HG03280 (cell line): ENCODE measurements around the gene TMEM109.
A peak's percentile ranks its signal among the peaks of the same experiment; 100 is the strongest.
"Not testable (repeated sequence)": the region's sequence is repeated elsewhere in the genome, so short reads cannot be mapped to it uniquely, and the experiment has no call there.

Source experiments
- ATAC-seq: cut with Tn5 transposase; IDR thresholded peaks from one replicate; pipeline ENCODE4 v1.9.1; 2021; ENCODE audit warnings: mild to moderate bottlenecking, moderate library complexity; ENCODE audit not compliant: unreplicated experiment

Gene TMEM109

DNA sequence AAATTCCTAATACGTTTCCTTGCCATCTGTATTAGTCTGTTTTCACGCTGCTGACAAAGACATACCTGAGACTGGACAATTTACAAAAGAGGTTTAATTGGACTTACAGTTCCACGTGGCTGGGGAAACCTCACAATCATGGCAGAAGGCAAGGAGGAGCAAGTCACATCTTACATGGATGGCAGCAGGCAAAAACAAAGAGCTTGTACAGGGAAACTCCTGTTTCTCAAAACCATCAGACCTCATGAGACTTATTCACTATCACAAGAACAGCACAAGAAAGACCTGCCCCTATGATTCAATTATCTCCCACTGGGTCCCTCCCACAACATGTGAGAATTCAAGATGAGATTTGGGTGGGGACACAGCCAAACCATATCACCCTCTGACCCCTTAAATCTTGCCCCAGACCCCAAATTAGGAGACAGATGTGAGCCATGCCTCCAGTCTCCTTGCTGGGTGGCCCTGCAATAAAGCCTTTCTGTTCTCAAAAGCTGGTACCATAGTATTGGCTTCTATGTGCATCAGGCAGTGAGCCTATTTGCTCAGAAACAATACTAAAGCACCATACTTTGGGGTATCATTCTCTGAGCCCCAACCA lies 4.2 kb upstream of the TMEM109 start:
- not testable (repeated sequence) for ATAC-seq

DNA sequence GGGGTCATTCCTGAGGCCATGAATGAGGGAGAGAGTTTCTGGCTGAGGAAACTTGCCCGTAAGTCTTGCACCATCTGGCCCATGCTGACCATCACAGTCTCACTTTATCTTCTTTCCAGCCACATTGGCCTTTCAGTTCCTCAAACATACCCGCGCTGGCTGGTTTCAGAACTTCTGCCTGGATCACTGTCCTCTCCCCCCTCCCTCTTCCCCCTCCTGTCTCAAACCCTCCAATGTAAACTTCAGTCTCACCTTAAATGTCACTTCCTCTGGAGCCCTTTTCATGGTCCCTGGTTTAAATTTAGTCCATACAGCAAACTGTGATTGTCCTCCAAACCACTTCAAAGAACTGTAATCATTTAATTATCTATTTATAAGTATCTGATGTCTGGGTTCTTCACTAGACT lies 3.7 kb upstream of the TMEM109 start:
- ATAC-seq = peak; percentile 32

GRCh38 chr11:60910711-60911380 lies 3.1 kb upstream of the TMEM109 start:
- no peak for ATAC-seq

- ATAC-seq = no peak
These were observed 1.6 kb upstream of the TMEM109 start for GRCh38 chr11:60912223-60912850.

- ATAC-seq = no peak
These were observed 968 bp upstream of the TMEM109 start for GRCh38 chr11:60912851-60913528.

GRCh38 chr11:60914633-60915247 lies 782 bp downstream of the TMEM109 start:
- no peak for ATAC-seq

GRCh38 chr11:60915248-60915914 lies 1.4 kb downstream of the TMEM109 start:
- peak; percentile 41 for ATAC-seq

DNA sequence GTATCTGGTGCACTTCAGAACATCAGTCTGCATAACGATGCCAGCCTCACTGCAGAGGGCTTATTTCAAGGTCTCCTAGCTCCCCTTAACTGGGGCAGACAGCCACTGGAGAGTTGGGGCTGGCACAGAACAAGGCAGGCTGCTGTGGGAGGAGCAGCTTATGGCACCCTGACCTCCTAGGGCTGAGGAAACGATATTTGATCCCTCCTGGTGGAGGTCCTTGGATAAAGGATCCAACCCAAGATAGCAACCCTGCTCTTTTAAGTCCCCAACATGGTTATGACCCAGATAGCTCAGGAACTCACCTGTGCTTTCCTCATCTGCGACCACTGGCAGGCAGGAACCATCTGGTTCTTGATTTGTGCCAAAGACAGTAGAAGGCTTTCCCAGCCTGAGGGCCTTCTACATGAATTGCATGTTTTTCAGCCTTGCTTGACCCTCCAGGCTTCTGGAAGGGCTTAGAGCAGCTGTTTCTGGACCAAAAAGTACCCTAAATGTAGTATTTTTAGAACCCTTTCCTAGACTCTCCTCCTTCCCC lies 2.8 kb downstream of the TMEM109 start:
- ATAC-seq = no peak

- ATAC-seq = no peak
These were observed 3.3 kb downstream of the TMEM109 start for GRCh38 chr11:60917267-60917666.

- no peak for ATAC-seq
These were observed 4.4 kb downstream of the TMEM109 start for GRCh38 chr11:60918251-60918938.

DNA sequence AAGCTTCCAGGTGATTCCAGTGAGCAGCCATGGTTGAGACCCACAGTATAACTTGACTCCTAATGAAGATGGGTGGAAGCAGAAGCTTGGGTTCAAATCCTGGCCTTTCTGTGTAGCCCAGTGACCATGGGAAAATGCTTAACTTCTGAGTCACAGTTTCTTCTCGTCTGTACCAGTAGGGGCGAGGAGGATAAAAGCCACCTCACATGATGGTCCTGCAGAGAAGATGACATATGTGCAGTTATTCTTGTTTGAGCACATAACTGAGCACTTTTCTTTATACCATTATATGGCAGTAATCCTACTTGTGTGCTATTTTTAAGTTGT lies 4.9 kb downstream of the TMEM109 start:
- no peak for ATAC-seq

DNA sequence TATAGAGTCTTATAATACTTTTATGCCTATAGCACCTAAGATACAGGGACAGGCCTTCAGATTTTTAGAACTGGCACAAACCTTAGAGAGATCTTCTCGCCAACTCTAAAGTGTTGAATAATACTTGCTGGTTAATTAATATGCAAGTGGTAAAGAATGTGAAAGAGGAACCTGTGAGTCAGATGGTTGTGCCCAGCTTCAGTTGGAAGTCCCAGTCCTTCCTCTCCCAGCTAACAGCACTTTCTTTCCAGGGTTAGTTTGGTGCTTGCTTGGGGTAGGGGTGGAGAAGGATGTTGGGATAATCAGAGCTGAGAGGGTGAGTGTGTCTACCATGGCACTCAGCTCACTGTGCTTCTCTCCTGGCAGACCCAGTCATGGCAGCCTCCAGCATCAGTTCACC lies 5.4 kb downstream of the TMEM109 start:
- ATAC-seq = no peak

- no peak for ATAC-seq
These were observed 6.0 kb downstream of the TMEM109 start for GRCh38 chr11:60919956-60920355.

DNA sequence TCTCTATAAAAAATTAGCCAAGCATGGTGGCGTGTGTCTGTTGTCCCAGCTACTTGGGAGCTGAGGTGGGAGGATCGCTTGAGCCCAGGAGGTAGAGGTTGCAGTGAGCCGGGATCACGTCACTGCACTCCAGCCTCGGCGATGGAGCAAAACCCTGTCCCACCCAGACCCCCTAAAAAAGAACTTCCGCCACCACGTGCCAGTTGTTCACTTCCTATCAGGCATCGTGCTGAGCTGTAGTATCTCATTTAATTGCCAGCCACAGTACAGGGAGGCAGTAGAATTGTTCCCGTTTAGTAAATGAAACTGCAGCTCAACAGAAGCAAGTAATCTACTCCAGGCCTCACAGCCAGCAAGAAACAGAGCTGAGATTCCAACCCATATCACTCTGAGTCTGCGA lies 7.3 kb downstream of the TMEM109 start:
- no peak for ATAC-seq

- ATAC-seq = no peak
These were observed 7.9 kb downstream of the TMEM109 start for GRCh38 chr11:60921777-60922335.

GRCh38 chr11:60922906-60923305 lies 8.9 kb downstream of the TMEM109 start:
- ATAC-seq = no peak

DNA sequence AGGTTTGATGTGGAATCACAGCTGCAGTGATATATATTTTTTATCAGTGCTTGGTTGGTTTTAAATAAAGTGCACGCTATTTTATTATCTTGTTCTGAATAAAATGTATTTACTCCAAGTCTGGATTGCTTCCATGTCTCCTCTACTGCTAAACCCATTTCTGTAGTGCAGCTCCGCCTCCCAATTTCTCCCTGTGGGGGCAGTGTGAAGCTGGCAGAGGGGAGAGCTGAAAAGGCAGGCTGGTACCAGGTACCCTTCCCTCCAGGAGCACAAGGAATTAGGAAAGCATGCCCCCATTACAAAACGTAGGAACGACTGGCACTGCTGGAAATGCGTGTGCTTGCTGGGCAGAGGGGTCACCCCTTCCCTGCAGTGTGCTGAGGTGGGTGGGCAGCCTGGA lies 9.4 kb downstream of the TMEM109 start:
- ATAC-seq = no peak

DNA sequence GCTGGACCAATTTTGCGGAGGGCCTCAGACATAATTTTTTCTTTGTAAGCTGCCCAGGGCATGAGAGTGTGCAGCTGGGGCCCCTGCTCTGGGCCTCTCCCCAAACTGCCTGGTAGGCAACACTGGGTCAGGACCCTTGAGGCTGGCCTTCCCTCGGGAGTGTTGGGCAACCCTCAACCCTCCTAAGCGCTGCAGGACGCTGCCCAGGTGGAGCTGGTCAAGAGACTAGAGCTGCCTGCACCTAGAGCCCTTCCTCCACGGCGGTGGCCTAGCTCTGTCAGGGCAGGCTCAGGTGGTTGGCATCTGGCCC lies 9.8 kb downstream of the TMEM109 start:
- ATAC-seq = no peak

DNA sequence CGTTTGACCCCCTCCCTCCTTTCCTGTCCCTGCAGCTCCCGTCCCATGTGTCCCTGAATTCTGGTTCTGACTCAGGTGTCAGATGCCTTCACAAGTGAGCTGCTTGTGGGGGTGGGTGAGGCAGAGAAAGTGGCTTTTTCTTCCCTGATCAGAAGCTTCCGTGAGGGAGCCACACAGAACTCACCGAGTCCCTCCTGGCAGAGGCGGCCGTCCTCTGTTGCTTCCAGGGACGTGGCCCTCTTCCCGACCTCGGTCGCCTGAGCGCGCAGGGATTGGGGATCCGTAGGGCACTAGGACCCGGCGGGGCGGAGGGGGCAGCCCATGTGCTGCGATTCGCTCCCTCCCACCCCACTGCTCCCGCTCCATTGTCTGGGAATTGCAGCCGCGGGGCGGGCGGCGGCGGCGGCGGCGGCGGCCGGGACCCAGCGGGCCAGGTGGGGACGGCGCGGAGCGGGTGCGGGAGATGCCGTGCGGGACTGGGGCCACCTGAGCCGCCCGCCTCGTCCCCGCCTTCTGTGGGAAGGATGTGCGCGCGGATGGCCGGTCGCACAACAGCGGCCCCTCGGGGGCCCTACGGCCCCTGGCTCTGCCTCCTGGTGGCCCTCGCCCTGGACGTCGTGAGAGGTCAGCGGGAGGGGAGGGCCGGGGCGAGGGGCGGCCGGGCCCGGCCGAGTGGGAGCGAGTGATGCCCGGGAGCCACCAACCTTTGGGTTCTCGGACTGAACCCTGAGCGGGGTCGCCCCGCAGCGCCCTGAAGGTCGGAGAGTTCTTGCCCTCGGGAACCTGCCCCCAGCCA lies 10.3 kb downstream of the TMEM109 start, which contains the start of gene TMEM132A:
TSS of gene TMEM132A (plus strand) at position 351 of the 796 bp plus-strand sequence. CDS start at position 525, 174 bp downstream.
- ATAC-seq = no peak
